HepG2 (cell line): Measurements from ENCODE around the gene FNDC3B. TPM values are rescaled to one million over a fixed set of nuclear protein-coding genes. Genes with fewer than 3 reads are reported as not detected.

ENCODE experiments used
- ATAC-seq: fragments of 200-7000 bp; cut with Tn5 transposase; 3 replicates; pipeline ENCODE4 v1.9.1; 2020; ENCODE audit warnings: mild to moderate bottlenecking, moderate library complexity
- BruUV-seq: library from RNA; stranded (reverse); fragments of 400-500 nt; replicated peaks from 2 replicates; lab custom pipeline; 2021; lab: Mats Ljungman, UMichigan
- CTCF ChIA-PET: fragments of 300-600 bp; formaldehyde crosslinking; extraction: SDS; loops from one replicate; lab custom pipeline; 2021; ENCODE audit warnings: low total read pairs, inconsistent platforms, low intra/inter-chr PET ratio; lab: Yijun Ruan, JAX
- POLR2A ChIA-PET: fragments of 350-600 bp; sonication (Branson Sonifier 250); formaldehyde crosslinking; loops from one replicate; lab custom pipeline; 2020; ENCODE audit warnings: antibody characterized with exemption, inconsistent platforms; lab: Yijun Ruan, JAX
- DNase-seq: peaks from one replicate; pipeline ENCODE4 v3.0.0-alpha.2; 2015; ENCODE audit warnings: low spot score
- FAIRE-seq: peaks from 3 replicates; lab custom pipeline; 2011; peaks lifted over from hg19 to GRCh38; lab: Jason Lieb, UNC
- H2AFZ ChIP-seq: one replicate; pipeline ENCODE4 v1.6.1; 2011; ENCODE audit warnings: low read length, inconsistent platforms
- H3K27ac ChIP-seq: fragments of 300-600 bp; 3 replicates; pipeline ENCODE4 v1.8.0; 2011; ENCODE audit warnings: mixed run types, mild to moderate bottlenecking, mixed read lengths, low read length, inconsistent platforms; ENCODE audit not compliant: insufficient read depth; ENCODE audit errors: extremely low read length
- H3K27me3 ChIP-seq, 2 experiments: fragments of 200-600 bp in 1 of 2; 2 replicates in 1 of 2; 3 replicates in 1 of 2; pipeline versions ENCODE4 v1.6.0 to v1.8.0; 2011; ENCODE audit warnings: low read length in 2 of 2, mild to moderate bottlenecking in 2 of 2, moderate library complexity in 2 of 2, inconsistent platforms in 1 of 2; ENCODE audit not compliant: insufficient read depth in 2 of 2, control insufficient read depth in 1 of 2
- H3K36me3 ChIP-seq, 2 experiments: fragments of 200-600 bp in 1 of 2; replicated peaks in 1 of 2; 2 replicates in 1 of 2; 3 replicates in 1 of 2; pipeline versions ENCODE4 v1.5.1 to v1.8.0; 2011; ENCODE audit warnings: low read length in 2 of 2, inconsistent platforms in 1 of 2; ENCODE audit not compliant: insufficient read depth in 2 of 2, control insufficient read depth in 1 of 2
- H3K4me1 ChIP-seq: 2 replicates; pipeline ENCODE4 v1.5.1; 2012; ENCODE audit warnings: low read length, inconsistent platforms; ENCODE audit not compliant: insufficient read depth
- H3K4me2 ChIP-seq: 2 replicates; pipeline ENCODE4 v1.6.0; 2011; ENCODE audit warnings: low read depth, low read length, inconsistent platforms
- H3K4me3 ChIP-seq, 3 experiments: fragments of 200-600 bp in 1 of 3; sonication (generic), shearing (Covaris generic) in 1 of 3; replicated peaks in 1 of 3; 2 replicates each; pipeline ENCODE4 v1.5.1; 2011 to 2016; ENCODE audit warnings: low read length in 3 of 3, inconsistent platforms in 2 of 3, low read depth in 2 of 3, mild to moderate bottlenecking in 2 of 3, control low read depth in 1 of 3, mixed read lengths in 1 of 3; ENCODE audit not compliant: insufficient read depth in 1 of 3
- H3K79me2 ChIP-seq: one replicate; pipeline ENCODE4 v1.6.1; 2011; ENCODE audit warnings: low read length, inconsistent platforms; ENCODE audit not compliant: insufficient read depth
- H3K9ac ChIP-seq: 2 replicates; pipeline ENCODE4 v1.6.0; 2011; ENCODE audit warnings: mild to moderate bottlenecking, low read depth, low read length, inconsistent platforms; ENCODE audit not compliant: insufficient read depth
- H3K9me3 ChIP-seq: 2 replicates; pipeline ENCODE4 v1.5.1; 2012; ENCODE audit warnings: mild to moderate bottlenecking, low read length
- H4K20me1 ChIP-seq: 2 replicates; pipeline ENCODE4 v1.6.0; 2011; ENCODE audit warnings: inconsistent platforms, mild to moderate bottlenecking, low read length, moderate library complexity; ENCODE audit not compliant: insufficient read depth
- HDAC6 ChIP-seq: fragments of 200-600 bp; sonication (generic); IDR thresholded peaks from 2 replicates; pipeline ENCODE4 v1.7.0; 2017; ENCODE audit warnings: mild to moderate bottlenecking, antibody characterized with exemption, low read length, low read depth
- MED1 ChIP-seq: sonication (generic); formaldehyde crosslinking; IDR thresholded peaks from 2 replicates; pipeline ENCODE4 v1.4.0; 2020; ENCODE audit warnings: missing genetic modification reagents
- MLXIP ChIP-seq: sonication (generic); formaldehyde crosslinking; IDR thresholded peaks from 2 replicates; pipeline ENCODE4 v1.9.0; 2021; ENCODE audit warnings: missing genetic modification reagents, borderline replicate concordance
- MYNN ChIP-seq: sonication (generic); formaldehyde crosslinking; IDR thresholded peaks from 2 replicates; pipeline ENCODE4 v1.4.0; 2020; ENCODE audit warnings: mild to moderate bottlenecking, low read depth, missing genetic modification reagents
- PAXIP1 ChIP-seq: sonication (generic); formaldehyde crosslinking; conservative IDR thresholded peaks from 2 replicates; pipeline ENCODE4 v1.4.0; 2020; ENCODE audit warnings: mild to moderate bottlenecking, missing genetic modification reagents, moderate library complexity
- PREB ChIP-seq: sonication (generic); formaldehyde crosslinking; IDR thresholded peaks from 2 replicates; pipeline ENCODE4 v1.4.0; 2020; ENCODE audit warnings: missing genetic modification reagents
- ZNF691 ChIP-seq: sonication (generic); formaldehyde crosslinking; IDR thresholded peaks from 2 replicates; pipeline ENCODE4 v1.4.0; 2020; ENCODE audit warnings: missing genetic modification reagents, low read depth, mild to moderate bottlenecking, borderline replicate concordance
- ZNF7 ChIP-seq: IDR thresholded peaks from 2 replicates; pipeline ENCODE4 v1.6.1; 2016; ENCODE audit warnings: missing biosample characterization, missing genetic modification reagents
- ZNF746 ChIP-seq: sonication (generic); formaldehyde crosslinking; IDR thresholded peaks from 2 replicates; pipeline ENCODE4 v1.8.0; 2022; ENCODE audit warnings: mild to moderate bottlenecking, missing genetic modification reagents
- ZSCAN25 ChIP-seq: sonication (generic); formaldehyde crosslinking; IDR thresholded peaks from 2 replicates; pipeline ENCODE4 v1.8.0; 2022; ENCODE audit warnings: mild to moderate bottlenecking, missing genetic modification reagents
- WGBS: methylation state at CpG from one replicate; pipeline ENCODE4 v1.1.6; 2017; ENCODE audit warnings: low lambda C conversion rate; 5-methylcytosine and 5-hydroxymethylcytosine counted together
- in situ Hi-C: cut with HindIII; loops from 2 replicates; pipeline ENCODE4 v1.10.0; 2017; ENCODE audit warnings: low pct_unique_long_range_greater_than_20kb; ENCODE audit not compliant: extremely low pct_ligation_motif_present
- intact Hi-C: fragments of 100-400 bp; cut with micrococcal nuclease; formaldehyde crosslinking; loops from one replicate; pipeline ENCODE4 v1.10.0; 2022; ENCODE audit not compliant: unreplicated experiment
- polyA plus RNA-seq, 8 experiments: library from polyadenylated mRNA; depleted of rRNA in 3 of 8; stranded (reverse) in 7 of 8; unstranded in 1 of 8; fragments of >200 nt; fragmentation: Illumina TruSeq in 4 of 8; extraction: Trizol in 4 of 8; gene quantifications; 2 replicates each; pipeline versions ENCODE4 v1.2.1 to v1.2.3, GENCODE V29; 2011 to 2016; ENCODE audit warnings: low read depth in 4 of 8, missing spikeins in 1 of 8, mixed read lengths in 1 of 8; ENCODE audit not compliant: insufficient read depth in 1 of 8
- total RNA-seq, 5 experiments: library from RNA; depleted of rRNA; stranded (reverse); fragments of >200 nt; fragmentation: Illumina TruSeq; extraction: Trizol; gene quantifications; 2 replicates each; pipeline ENCODE4 v1.2.3, GENCODE V29; 2016; ENCODE audit warnings: low read depth in 1 of 5
- TF ChIP-seq, protein P1 (sequence below): IDR thresholded peaks from 2 replicates; pipeline ENCODE4 v1.6.1; 2012; ENCODE audit warnings: inconsistent platforms
- TF ChIP-seq, protein P2 (sequence below): IDR thresholded peaks from 2 replicates; pipeline ENCODE4 v1.6.1; 2016; ENCODE audit warnings: mild to moderate bottlenecking

The FNDC3B gene
- total and polyA plus RNA-seq, 2 of the 13 experiments (the other 11 are each of a cell fraction or from before 2014, with no cell fraction given), result 74.8 to 103 TPM

DNA sequence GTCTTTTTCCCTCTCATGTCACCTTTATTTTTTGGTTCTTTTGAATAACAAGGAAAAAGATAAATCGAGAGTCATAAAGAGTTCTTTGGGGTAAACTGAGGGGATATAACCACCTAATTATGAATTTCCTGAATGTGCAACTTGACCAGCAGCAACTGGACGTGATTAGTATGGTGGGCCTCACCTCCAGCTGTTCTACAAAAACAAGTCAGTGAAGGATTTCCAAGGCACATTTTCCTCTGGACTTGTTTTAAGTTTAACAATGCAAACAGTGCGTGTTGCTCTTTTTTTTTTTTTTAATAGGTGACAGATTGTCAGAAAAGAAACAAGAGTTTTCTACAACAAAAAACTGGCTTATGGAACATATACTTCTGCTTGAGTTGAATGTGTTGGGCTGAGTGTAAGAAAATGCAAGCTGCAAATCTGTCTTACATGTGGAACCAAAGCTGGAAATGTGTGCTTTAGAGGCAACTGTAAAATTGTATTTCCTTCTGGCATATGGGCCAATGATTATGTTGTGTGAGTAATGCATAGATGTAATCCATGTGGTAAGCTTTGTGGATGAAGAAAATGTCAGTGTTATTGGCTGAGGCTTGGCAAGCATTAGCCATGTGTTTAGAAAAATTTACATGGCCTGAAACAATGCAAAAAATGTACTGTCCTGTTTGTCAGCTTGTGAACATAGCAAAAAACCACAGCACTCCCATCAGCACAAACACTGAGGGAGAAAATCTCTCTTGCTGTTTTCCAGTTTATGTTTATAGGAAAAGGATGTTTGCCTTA lies 44.5 kb upstream of the FNDC3B start:
- Histone ChIP-seq H3K9ac (no peak overlapping the region), H3K36me3 (no peaks in the 10 kb centered on the region), H2AFZ (peak overlapping the region; percentile 32), H3K27ac (no peak overlapping the region), H3K27me3 (no peaks in the 10 kb centered on the region), H4K20me1 (no peaks in the 10 kb centered on the region), H3K4me2 (no peak overlapping the region), H3K4me1 (peaks cover 52% of the 10 kb centered on the region), H3K79me2 (no peaks in the 10 kb centered on the region), H3K4me3 (no peak overlapping the region), H3K9me3 (no peaks in the 10 kb centered on the region; the same call in 1 of the 2 replicates)
- WGBS, result 71% methylated on average over 3 of the region's 3 CpGs
- POLR2A ChIA-PET, result interaction anchor here (0.9 kb wide), 1 partner anchor 44 kb away, joined by 3 read pairs; the partner anchor contains the start of gene FNDC3B
- BruUV-seq, result no TSS peak
- CTCF ChIA-PET, result no interaction called here
- intact Hi-C loops, result no loop called here
- peak; percentile 41 for DNase-seq
- in situ Hi-C loops, result no loop called here
- no peak for FAIRE-seq
- peak; percentile 46; the same call in 2 of the 3 replicates for ATAC-seq
- TF ChIP-seq, protein P1, sequence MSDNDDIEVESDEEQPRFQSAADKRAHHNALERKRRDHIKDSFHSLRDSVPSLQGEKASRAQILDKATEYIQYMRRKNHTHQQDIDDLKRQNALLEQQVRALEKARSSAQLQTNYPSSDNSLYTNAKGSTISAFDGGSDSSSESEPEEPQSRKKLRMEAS, result peak; percentile 21; the same call in 1 of the 2 replicates
- no peak for TF ChIP-seq PREB
- 0 out of 2 replicates have a peak, but pooled peaks have one; percentile 13 for TF ChIP-seq PAXIP1 (CRISPR knock-in tag)
- TF ChIP-seq HDAC6, result no peak
- TF ChIP-seq MLXIP, result no peak
- TF ChIP-seq ZSCAN25 (CRISPR knock-in tag), result no peak
- TF ChIP-seq MYNN (CRISPR knock-in tag), result no peak
- TF ChIP-seq ZNF746 (CRISPR knock-in tag), result no peak
- TF ChIP-seq MED1, result 0 out of 2 replicates have a peak, but pooled peaks have one; percentile 25
- TF ChIP-seq, protein P2, sequence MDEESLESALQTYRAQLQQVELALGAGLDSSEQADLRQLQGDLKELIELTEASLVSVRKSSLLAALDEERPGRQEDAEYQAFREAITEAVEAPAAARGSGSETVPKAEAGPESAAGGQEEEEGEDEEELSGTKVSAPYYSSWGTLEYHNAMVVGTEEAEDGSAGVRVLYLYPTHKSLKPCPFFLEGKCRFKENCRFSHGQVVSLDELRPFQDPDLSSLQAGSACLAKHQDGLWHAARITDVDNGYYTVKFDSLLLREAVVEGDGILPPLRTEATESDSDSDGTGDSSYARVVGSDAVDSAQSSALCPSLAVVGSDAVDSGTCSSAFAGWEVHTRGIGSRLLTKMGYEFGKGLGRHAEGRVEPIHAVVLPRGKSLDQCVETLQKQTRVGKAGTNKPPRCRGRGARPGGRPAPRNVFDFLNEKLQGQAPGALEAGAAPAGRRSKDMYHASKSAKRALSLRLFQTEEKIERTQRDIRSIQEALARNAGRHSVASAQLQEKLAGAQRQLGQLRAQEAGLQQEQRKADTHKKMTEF, result peak; percentile 25; the same call in 1 of the 2 replicates
- no peak for TF ChIP-seq ZNF691
- TF ChIP-seq ZNF7, result peak; percentile 79; the same call in 1 of the 2 replicates
